ENCODE measurements around the gene HNF1B. TPM values are rescaled to one million over a fixed set of nuclear protein-coding genes. Genes with fewer than 3 reads are reported as not detected.

Gene HNF1B
- total RNA-seq, 2 experiments from 2014 or later = not detected

DNA sequence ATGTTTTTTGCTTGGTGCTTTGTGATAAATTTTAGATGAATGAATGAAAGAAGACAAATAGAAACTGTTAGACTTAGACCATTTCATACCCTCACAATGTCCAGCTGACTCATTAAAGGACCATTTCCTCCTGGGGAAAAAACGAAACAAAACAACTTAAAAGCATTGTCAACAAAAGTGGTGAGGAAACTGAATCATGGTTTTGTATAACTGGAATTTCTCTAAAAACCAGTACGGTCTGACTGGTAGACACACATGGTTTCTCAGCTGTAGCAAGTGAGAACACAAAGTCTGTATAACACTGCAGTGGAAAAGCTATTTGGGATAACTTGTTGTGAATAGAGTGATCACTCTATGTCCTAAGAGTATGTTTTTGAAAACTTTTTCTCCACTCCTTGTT is 96.3 kb downstream of the HNF1B start:
- H3K36me3 ChIP-seq (ENCODE audit: insufficient read depth, low read length) = no peaks in the 10 kb centered on the region
- ChIA-PET CTCF (interaction anchor here (0.6 to 1.3 kb wide), 2 partner anchors 79 to 275 kb away, joined by 3 read pairs; no protein-coding TSS in a partner anchor), POLR2A (no interaction called here)
- Mint-ChIP-seq H3K27ac (no peak overlapping the region), H3K4me1 (ENCODE audit: low read depth) (peaks cover 5% of the 10 kb centered on the region), H3K27me3 (peaks cover 75% of the 10 kb centered on the region), H3K4me3 (no peak overlapping the region), H3K36me3 (ENCODE audit: low read depth) (no peaks in the 10 kb centered on the region), H3K9me3 (no peaks in the 10 kb centered on the region)
- peaks cover 22 to 42% of the 10 kb centered on the region in 2 experiments for H3K27me3 ChIP-seq (ENCODE audit: control insufficient read depth in 1 of 2, insufficient read depth in 2 of 2, low read length in 2 of 2)
- ATAC-seq (ENCODE audit: poor library complexity) = no peak
- no peak overlapping the region for H3K4me3 ChIP-seq (ENCODE audit: low read length)
- H3K27ac ChIP-seq (ENCODE audit: low read depth in 1 of 2, low read length in 2 of 2) = no peak overlapping the region
- intact Hi-C loops (cut with DNase I, micrococcal nuclease) = no loop called here
- TF ChIP-seq, protein P1, sequence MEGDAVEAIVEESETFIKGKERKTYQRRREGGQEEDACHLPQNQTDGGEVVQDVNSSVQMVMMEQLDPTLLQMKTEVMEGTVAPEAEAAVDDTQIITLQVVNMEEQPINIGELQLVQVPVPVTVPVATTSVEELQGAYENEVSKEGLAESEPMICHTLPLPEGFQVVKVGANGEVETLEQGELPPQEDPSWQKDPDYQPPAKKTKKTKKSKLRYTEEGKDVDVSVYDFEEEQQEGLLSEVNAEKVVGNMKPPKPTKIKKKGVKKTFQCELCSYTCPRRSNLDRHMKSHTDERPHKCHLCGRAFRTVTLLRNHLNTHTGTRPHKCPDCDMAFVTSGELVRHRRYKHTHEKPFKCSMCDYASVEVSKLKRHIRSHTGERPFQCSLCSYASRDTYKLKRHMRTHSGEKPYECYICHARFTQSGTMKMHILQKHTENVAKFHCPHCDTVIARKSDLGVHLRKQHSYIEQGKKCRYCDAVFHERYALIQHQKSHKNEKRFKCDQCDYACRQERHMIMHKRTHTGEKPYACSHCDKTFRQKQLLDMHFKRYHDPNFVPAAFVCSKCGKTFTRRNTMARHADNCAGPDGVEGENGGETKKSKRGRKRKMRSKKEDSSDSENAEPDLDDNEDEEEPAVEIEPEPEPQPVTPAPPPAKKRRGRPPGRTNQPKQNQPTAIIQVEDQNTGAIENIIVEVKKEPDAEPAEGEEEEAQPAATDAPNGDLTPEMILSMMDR (IDR thresholded peaks at IDR 0.05) = no peak
- H3K9me3 ChIP-seq (ENCODE audit: control insufficient read depth in 1 of 2, insufficient read depth in 1 of 2, low read length in 2 of 2) = no peaks in the 10 kb centered on the region
- no peak for DNase-seq
- peaks cover 3% of the 10 kb centered on the region for H3K4me1 ChIP-seq (ENCODE audit: insufficient read depth, low read length)

DNA sequence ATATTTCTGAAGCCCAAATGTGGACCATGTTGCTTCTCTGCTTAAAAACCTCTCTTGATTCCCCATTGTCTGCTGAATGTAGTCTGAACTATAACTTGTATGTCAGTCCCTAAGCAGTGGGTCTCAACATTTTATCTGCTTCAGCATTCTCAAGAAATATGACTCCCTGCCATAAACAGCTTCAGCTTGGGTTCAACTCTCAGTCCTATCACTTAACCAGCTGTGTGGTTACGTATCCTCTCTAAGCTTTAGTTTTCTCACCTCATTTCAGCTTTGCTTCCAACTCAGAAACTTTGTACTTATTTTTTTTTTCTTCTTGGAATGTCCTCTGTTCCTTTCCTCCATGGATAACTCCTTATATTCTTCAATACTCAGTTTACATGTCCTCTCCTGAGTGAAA is 97.0 kb downstream of the HNF1B start:
- Mint-ChIP-seq H3K27me3 (peaks cover 75% of the 10 kb centered on the region), H3K27ac (no peak overlapping the region), H3K9me3 (no peaks in the 10 kb centered on the region), H3K4me3 (no peak overlapping the region), H3K36me3 (ENCODE audit: low read depth) (peaks cover 7% of the 10 kb centered on the region), H3K4me1 (ENCODE audit: low read depth) (peaks cover 12% of the 10 kb centered on the region)
- ATAC-seq (ENCODE audit: poor library complexity) = no peak
- TF ChIP-seq, protein P1 (IDR thresholded peaks at IDR 0.05) = no peak
- no peak for DNase-seq
- Histone ChIP-seq H3K36me3 (ENCODE audit: insufficient read depth, low read length) (no peaks in the 10 kb centered on the region), H3K9me3 (ENCODE audit: control insufficient read depth in 1 of 2, insufficient read depth in 1 of 2, low read length in 2 of 2) (no peaks in the 10 kb centered on the region), H3K27ac (ENCODE audit: low read depth in 1 of 2, low read length in 2 of 2) (no peak overlapping the region), H3K4me1 (ENCODE audit: insufficient read depth, low read length) (peaks cover 5% of the 10 kb centered on the region), H3K4me3 (ENCODE audit: low read length) (no peak overlapping the region), H3K27me3 (ENCODE audit: control insufficient read depth in 1 of 2, insufficient read depth in 2 of 2, low read length in 2 of 2) (peaks cover 22 to 42% of the 10 kb centered on the region in 2 experiments)
- POLR2A ChIA-PET = no interaction called here
- intact Hi-C loops (cut with DNase I, micrococcal nuclease) = no loop called here
- CTCF ChIA-PET = interaction anchor here (0.6 to 1.3 kb wide), 2 partner anchors 78 to 275 kb away, joined by 3 read pairs; no protein-coding TSS in a partner anchor

DNA sequence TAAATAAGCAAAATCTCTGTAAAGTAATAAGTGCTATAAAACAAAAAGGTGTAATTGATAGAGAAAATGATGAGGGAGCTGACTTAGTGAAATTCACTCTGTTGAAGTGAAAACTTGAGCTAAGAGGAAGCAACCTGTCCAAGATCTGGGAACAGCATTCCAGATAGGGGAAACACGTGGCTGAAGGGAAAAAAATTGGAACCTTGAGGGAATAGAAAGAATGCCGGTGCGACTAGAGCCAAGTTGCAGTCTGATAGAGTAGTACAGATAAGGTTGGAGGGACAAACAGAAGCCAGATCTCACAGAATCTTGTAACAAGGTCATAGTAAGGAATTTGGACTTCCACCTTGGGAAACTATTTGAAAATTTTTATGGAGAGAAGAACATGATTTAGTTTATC is 101.0 kb downstream of the HNF1B start:
- Mint-ChIP-seq H3K27me3 (peaks cover 48% of the 10 kb centered on the region), H3K4me3 (peak overlapping the region; percentile 97), H3K27ac (peak overlapping the region; percentile 92), H3K4me1 (ENCODE audit: low read depth) (peaks cover 37% of the 10 kb centered on the region), H3K9me3 (no peaks in the 10 kb centered on the region), H3K36me3 (ENCODE audit: low read depth) (peaks cover 40% of the 10 kb centered on the region)
- ATAC-seq (ENCODE audit: poor library complexity) (no peak), DNase-seq (no peak)
- POLR2A ChIA-PET = interaction anchor here (2.4 kb wide), 1 partner anchor 34 kb away, joined by 10 read pairs; the partner anchor contains the start of gene SYNRG
- peaks cover 12% of the 10 kb centered on the region for H3K36me3 ChIP-seq (ENCODE audit: insufficient read depth, low read length)
- peaks cover 16 to 21% of the 10 kb centered on the region in 2 experiments for H3K27me3 ChIP-seq (ENCODE audit: control insufficient read depth in 1 of 2, insufficient read depth in 2 of 2, low read length in 2 of 2)
- H3K4me3 ChIP-seq (ENCODE audit: low read length) = peak overlapping the region; percentile 74
- H3K27ac ChIP-seq (ENCODE audit: low read depth in 1 of 2, low read length in 2 of 2) = no peak overlapping the region
- intact Hi-C loops (cut with DNase I, micrococcal nuclease) = loop anchor here in 1 of 2 experiments (2.0 to 5.0 kb wide), 3 partner anchors 33 to 287 kb away; no protein-coding TSS in a partner anchor
- H3K9me3 ChIP-seq (ENCODE audit: control insufficient read depth in 1 of 2, insufficient read depth in 1 of 2, low read length in 2 of 2) = no peaks in the 10 kb centered on the region
- CTCF ChIA-PET = no interaction called here
- TF ChIP-seq, protein P1 (IDR thresholded peaks at IDR 0.05) = no peak
- H3K4me1 ChIP-seq (ENCODE audit: insufficient read depth, low read length) = peaks cover 14% of the 10 kb centered on the region
